ENCODE measurements around the gene NDUFAF5.

The NDUFAF5 gene

DNA sequence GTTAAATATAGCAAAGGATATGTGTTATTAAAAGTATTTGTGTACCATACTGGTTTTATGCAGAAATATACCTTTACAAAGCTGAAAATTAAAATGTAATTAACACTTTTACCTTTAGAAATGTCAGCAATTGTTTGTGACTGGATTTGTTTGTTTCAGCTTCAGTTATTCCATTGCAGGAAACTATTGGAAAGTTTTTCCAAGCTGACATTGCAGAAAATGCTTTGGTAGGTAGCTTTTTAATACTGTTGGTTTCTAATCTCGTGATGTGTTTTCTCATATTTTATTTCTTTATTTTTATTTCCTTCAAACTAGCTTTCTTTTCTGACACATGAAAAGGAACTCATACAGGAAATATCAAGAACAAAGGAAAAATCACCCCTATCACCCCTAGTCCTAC, 8.2 kb downstream of the NDUFAF5 start:
- no peak for DNase-seq (ENCODE audit: low read depth)
- TF ChIP-seq MYC (IDR thresholded peaks at IDR 0.05; ENCODE audit: low read depth, low read length) (no peak), POLR2A (IDR thresholded peaks at IDR 0.05; ENCODE audit: extremely low read depth, insufficient read length) (no peak), MAX (IDR thresholded peaks at IDR 0.05; ENCODE audit: low read depth, low read length) (no peak)
- TF ChIP-seq, protein P1, sequence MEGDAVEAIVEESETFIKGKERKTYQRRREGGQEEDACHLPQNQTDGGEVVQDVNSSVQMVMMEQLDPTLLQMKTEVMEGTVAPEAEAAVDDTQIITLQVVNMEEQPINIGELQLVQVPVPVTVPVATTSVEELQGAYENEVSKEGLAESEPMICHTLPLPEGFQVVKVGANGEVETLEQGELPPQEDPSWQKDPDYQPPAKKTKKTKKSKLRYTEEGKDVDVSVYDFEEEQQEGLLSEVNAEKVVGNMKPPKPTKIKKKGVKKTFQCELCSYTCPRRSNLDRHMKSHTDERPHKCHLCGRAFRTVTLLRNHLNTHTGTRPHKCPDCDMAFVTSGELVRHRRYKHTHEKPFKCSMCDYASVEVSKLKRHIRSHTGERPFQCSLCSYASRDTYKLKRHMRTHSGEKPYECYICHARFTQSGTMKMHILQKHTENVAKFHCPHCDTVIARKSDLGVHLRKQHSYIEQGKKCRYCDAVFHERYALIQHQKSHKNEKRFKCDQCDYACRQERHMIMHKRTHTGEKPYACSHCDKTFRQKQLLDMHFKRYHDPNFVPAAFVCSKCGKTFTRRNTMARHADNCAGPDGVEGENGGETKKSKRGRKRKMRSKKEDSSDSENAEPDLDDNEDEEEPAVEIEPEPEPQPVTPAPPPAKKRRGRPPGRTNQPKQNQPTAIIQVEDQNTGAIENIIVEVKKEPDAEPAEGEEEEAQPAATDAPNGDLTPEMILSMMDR (IDR thresholded peaks at IDR 0.05; ENCODE audit: low read depth, low read length) = no peak
- H3K4me3 ChIP-seq (ENCODE audit: low read depth, low read length) = no peak overlapping the region

DNA sequence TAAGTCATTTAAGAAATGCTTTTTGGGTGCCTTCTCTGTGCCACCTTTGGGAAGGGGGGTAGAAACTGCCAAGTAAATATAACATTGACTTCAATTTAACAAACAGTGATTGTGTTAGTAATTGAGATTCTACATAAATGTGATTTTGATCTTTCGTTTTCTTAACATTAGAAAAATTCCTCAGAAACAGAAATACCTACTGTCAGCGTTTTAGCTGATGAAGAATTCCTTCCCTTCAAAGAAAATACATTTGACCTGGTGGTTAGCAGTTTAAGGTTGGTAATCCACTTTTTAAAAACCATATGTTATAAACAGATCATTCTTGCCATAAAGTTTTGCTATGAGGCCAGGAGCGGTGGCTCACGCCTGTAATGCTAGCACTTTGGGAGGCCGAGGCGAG, 9.8 kb downstream of the NDUFAF5 start:
- no peak for DNase-seq (ENCODE audit: low read depth)
- TF ChIP-seq POLR2A (IDR thresholded peaks at IDR 0.05; ENCODE audit: extremely low read depth, insufficient read length) = no peak
- no peak for TF ChIP-seq MYC (IDR thresholded peaks at IDR 0.05; ENCODE audit: low read depth, low read length)
- TF ChIP-seq, protein P1 (IDR thresholded peaks at IDR 0.05; ENCODE audit: low read depth, low read length) = no peak
- TF ChIP-seq MAX (IDR thresholded peaks at IDR 0.05; ENCODE audit: low read depth, low read length) = no peak
- H3K4me3 ChIP-seq (ENCODE audit: low read depth, low read length) = no peak overlapping the region

DNA sequence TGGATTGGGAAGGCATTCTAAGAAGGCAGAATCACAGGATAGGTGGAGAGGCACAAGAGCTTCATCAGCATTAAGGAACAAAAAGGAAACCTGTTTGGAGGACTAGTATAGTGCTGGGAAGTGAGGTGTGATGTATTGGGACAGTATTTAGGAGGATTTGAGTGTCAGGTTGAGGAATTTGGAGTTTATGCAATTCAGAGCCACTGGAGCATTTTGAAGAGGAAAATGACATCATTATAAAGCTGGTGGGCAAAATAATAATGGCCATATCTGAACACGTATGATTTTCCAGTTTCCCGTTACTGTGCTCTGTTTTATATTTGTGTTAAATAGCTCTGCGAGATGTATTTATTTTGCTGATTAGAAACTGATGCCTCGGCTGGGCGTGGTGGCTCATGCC, 14.2 kb downstream of the NDUFAF5 start:
- TF ChIP-seq MAX (IDR thresholded peaks at IDR 0.05; ENCODE audit: low read depth, low read length) (no peak), POLR2A (IDR thresholded peaks at IDR 0.05; ENCODE audit: extremely low read depth, insufficient read length) (no peak), MYC (IDR thresholded peaks at IDR 0.05; ENCODE audit: low read depth, low read length) (no peak)
- TF ChIP-seq, protein P1 (IDR thresholded peaks at IDR 0.05; ENCODE audit: low read depth, low read length) = no peak
- no peak for DNase-seq (ENCODE audit: low read depth)

GRCh38 chr20:13799974-13800373, 15.1 kb downstream of the NDUFAF5 start:
- H3K4me3 ChIP-seq (ENCODE audit: low read depth, low read length) = no peak overlapping the region
- TF ChIP-seq, protein P1 (IDR thresholded peaks at IDR 0.05; ENCODE audit: low read depth, low read length) = no peak
- TF ChIP-seq MYC (IDR thresholded peaks at IDR 0.05; ENCODE audit: low read depth, low read length) = no peak
- TF ChIP-seq POLR2A (IDR thresholded peaks at IDR 0.05; ENCODE audit: extremely low read depth, insufficient read length) = no peak
- TF ChIP-seq MAX (IDR thresholded peaks at IDR 0.05; ENCODE audit: low read depth, low read length) = no peak
- DNase-seq (ENCODE audit: low read depth) = no peak

More for the DNA sequence above, 14.2 kb downstream of the NDUFAF5 start:
- no peak overlapping the region for H3K4me3 ChIP-seq (ENCODE audit: low read depth, low read length)

- no peak for DNase-seq (ENCODE audit: low read depth)
- H3K4me3 ChIP-seq (ENCODE audit: low read depth, low read length) = no peak overlapping the region
- TF ChIP-seq, protein P1 (IDR thresholded peaks at IDR 0.05; ENCODE audit: low read depth, low read length) = no peak
- TF ChIP-seq POLR2A (IDR thresholded peaks at IDR 0.05; ENCODE audit: extremely low read depth, insufficient read length) = no peak
- TF ChIP-seq MAX (IDR thresholded peaks at IDR 0.05; ENCODE audit: low read depth, low read length) = no peak
- TF ChIP-seq MYC (IDR thresholded peaks at IDR 0.05; ENCODE audit: low read depth, low read length) = no peak
These were observed 15.9 kb downstream of the NDUFAF5 start for GRCh38 chr20:13800728-13801134.

GRCh38 chr20:13809373-13809772, 24.5 kb downstream of the NDUFAF5 start:
- DNase-seq (ENCODE audit: low read depth) = no peak
- no peak for TF ChIP-seq MYC (IDR thresholded peaks at IDR 0.05; ENCODE audit: low read depth, low read length)
- no peak for TF ChIP-seq POLR2A (IDR thresholded peaks at IDR 0.05; ENCODE audit: extremely low read depth, insufficient read length)
- no peak for TF ChIP-seq MAX (IDR thresholded peaks at IDR 0.05; ENCODE audit: low read depth, low read length)
- TF ChIP-seq, protein P1 (IDR thresholded peaks at IDR 0.05; ENCODE audit: low read depth, low read length) = no peak
- no peak overlapping the region for H3K4me3 ChIP-seq (ENCODE audit: low read depth, low read length)

Measured in NB4 (cell line).